ENCODE measurements around the gene RELB. TPM values are rescaled to one million over a fixed set of nuclear protein-coding genes. Genes with fewer than 3 reads are reported as not detected.
A peak's percentile ranks its signal among the peaks of the same experiment; 100 is the strongest.

The RELB gene
- total RNA-seq, 2 experiments from 2014 or later: 32.6 to 33.5 TPM

- ChIA-PET POLR2A (interaction anchor here (0.8 to 1.8 kb wide), 5 partner anchors 19 to 92 kb away, joined by 3 to 7 read pairs (median 3); partner anchors contain the start of gene CLASRP), CTCF (interaction anchor here (1.3 kb wide), 1 partner anchor 12 kb away, joined by 4 read pairs; no protein-coding TSS in a partner anchor)
- no peaks in the 10 kb centered on the region for H3K9me3 Mint-ChIP-seq
- no peak for DNase-seq
- no peaks in the 10 kb centered on the region for H3K27me3 Mint-ChIP-seq
- H3K4me1 Mint-ChIP-seq: peaks cover 18% of the 10 kb centered on the region
- H3K36me3 Mint-ChIP-seq (ENCODE audit: low read depth): peaks cover 24% of the 10 kb centered on the region
- H3K4me3 Mint-ChIP-seq: no peak overlapping the region
- no peak overlapping the region for H3K27ac Mint-ChIP-seq
Measured at GRCh38 chr19:45071969-45072790, 70.9 kb downstream of the RELB start.

GRCh38 chr19:45074744-45075300 is 73.6 kb downstream of the RELB start:
- Mint-ChIP-seq H3K9me3 (no peaks in the 10 kb centered on the region), H3K4me3 (peak overlapping the region; percentile 43), H3K36me3 (ENCODE audit: low read depth) (peaks cover 23% of the 10 kb centered on the region), H3K27ac (peak overlapping the region; percentile 75), H3K27me3 (no peaks in the 10 kb centered on the region), H3K4me1 (peaks cover 37% of the 10 kb centered on the region)
- ChIA-PET CTCF (interaction anchor here (0.9 to 1.6 kb wide), 4 partner anchors 15 to 17 kb away, joined by 3 to 5 read pairs (median 3); no protein-coding TSS in a partner anchor), POLR2A (interaction anchor here (0.6 to 3.1 kb wide), 6 partner anchors 10 to 104 kb away, joined by 3 to 13 read pairs (median 6); partner anchors contain the start of genes BLOC1S3, CLASRP and PPP1R37)
- no peak for DNase-seq

- Mint-ChIP-seq H3K27me3 (no peaks in the 10 kb centered on the region), H3K4me1 (peaks cover 43% of the 10 kb centered on the region), H3K27ac (peak overlapping the region; percentile 79), H3K9me3 (no peaks in the 10 kb centered on the region), H3K36me3 (ENCODE audit: low read depth) (peaks cover 17% of the 10 kb centered on the region), H3K4me3 (peak overlapping the region; percentile 81)
- ChIA-PET POLR2A (interaction anchor here (0.6 to 3.1 kb wide), 5 partner anchors 11 to 104 kb away, joined by 3 to 13 read pairs (median 7); partner anchors contain the start of genes BLOC1S3, CLASRP and PPP1R37), CTCF (interaction anchor here (0.9 to 1.6 kb wide), 2 partner anchors 16 to 17 kb away, joined by 3 to 5 read pairs; no protein-coding TSS in a partner anchor)
- peak; percentile 68 for DNase-seq
Measured at GRCh38 chr19:45075301-45076028, 74.2 kb downstream of the RELB start.

GRCh38 chr19:45076029-45076850 is 75.0 kb downstream of the RELB start, which contains the start of gene ZNF296:
TSS of gene ZNF296 (minus strand) at chr19:45076478. CDS start at chr19:45076373, 105 bp downstream.
- Mint-ChIP-seq H3K36me3 (ENCODE audit: low read depth) (peaks cover 12% of the 10 kb centered on the region), H3K27me3 (no peaks in the 10 kb centered on the region), H3K27ac (peak within 1 kb of the TSS; percentile 79), H3K4me1 (peaks cover 48% of the 10 kb centered on the region), H3K9me3 (no peaks in the 10 kb centered on the region), H3K4me3 (peak within 1 kb of the TSS; percentile 81)
- POLR2A ChIA-PET: interaction anchor here (0.6 to 3.1 kb wide), 8 partner anchors 9 to 103 kb away, joined by 3 to 13 read pairs (median 5); partner anchors contain the start of genes BLOC1S3, CLASRP and PPP1R37
- CTCF ChIA-PET: interaction anchor here (0.9 to 1.5 kb wide), 2 partner anchors 13 to 17 kb away, joined by 3 read pairs; no protein-coding TSS in a partner anchor
- peak; percentile 86 for DNase-seq

- Mint-ChIP-seq H3K27me3 (no peaks in the 10 kb centered on the region), H3K4me1 (peaks cover 55% of the 10 kb centered on the region), H3K36me3 (ENCODE audit: low read depth) (peaks cover 16% of the 10 kb centered on the region), H3K27ac (peak overlapping the region; percentile 72), H3K4me3 (peak overlapping the region; percentile 81), H3K9me3 (no peaks in the 10 kb centered on the region)
- DNase-seq: no peak
- POLR2A ChIA-PET: interaction anchor here (0.6 to 3.1 kb wide), 6 partner anchors 10 to 95 kb away, joined by 3 to 13 read pairs (median 3); partner anchors contain the start of genes CLASRP and PPP1R37
- CTCF ChIA-PET: interaction anchor here (0.9 to 1.5 kb wide), 2 partner anchors 12 to 17 kb away, joined by 3 read pairs; no protein-coding TSS in a partner anchor
Measured at GRCh38 chr19:45076851-45077730, 75.8 kb downstream of the RELB start.

- peak overlapping the region; percentile 68 for H3K27ac Mint-ChIP-seq
- peaks cover 56% of the 10 kb centered on the region for H3K4me1 Mint-ChIP-seq
- peaks cover 21% of the 10 kb centered on the region for H3K36me3 Mint-ChIP-seq (ENCODE audit: low read depth)
- H3K27me3 Mint-ChIP-seq: no peaks in the 10 kb centered on the region
- peak overlapping the region; percentile 96 for H3K4me3 Mint-ChIP-seq
- ChIA-PET POLR2A (interaction anchor here (0.6 to 3.3 kb wide), 9 partner anchors 9 to 563 kb away, joined by 3 to 52 read pairs (median 5); partner anchors contain the start of genes BLOC1S3, CLASRP, CLPTM1 and PPP1R37), CTCF (interaction anchor here (1.9 to 2.6 kb wide), 2 partner anchors 13 to 19 kb away, joined by 14 to 21 read pairs; no protein-coding TSS in a partner anchor)
- no peak for DNase-seq
- no peaks in the 10 kb centered on the region for H3K9me3 Mint-ChIP-seq
Measured at GRCh38 chr19:45078390-45079062, 77.3 kb downstream of the RELB start.

- peaks cover 21% of the 10 kb centered on the region for H3K36me3 Mint-ChIP-seq (ENCODE audit: low read depth)
- ChIA-PET CTCF (interaction anchor here (0.6 to 2.6 kb wide), 5 partner anchors 13 to 423 kb away, joined by 3 to 21 read pairs (median 5); no protein-coding TSS in a partner anchor), POLR2A (interaction anchor here (0.6 to 3.3 kb wide), 15 partner anchors 8 to 425 kb away, joined by 3 to 52 read pairs (median 5); partner anchors contain the start of genes BLOC1S3, CLASRP, CLPTM1 and PPP1R37)
- peaks cover 56% of the 10 kb centered on the region for H3K4me1 Mint-ChIP-seq
- peak; percentile 83 for DNase-seq
- no peaks in the 10 kb centered on the region for H3K27me3 Mint-ChIP-seq
- H3K9me3 Mint-ChIP-seq: no peaks in the 10 kb centered on the region
- H3K27ac Mint-ChIP-seq: peak within 1 kb of the TSS; percentile 83
- H3K4me3 Mint-ChIP-seq: peak within 1 kb of the TSS; percentile 96
Measured at GRCh38 chr19:45079063-45079910, 78.0 kb downstream of the RELB start, which contains the start of gene GEMIN7. TSS of gene GEMIN7 (plus strand) at chr19:45079260. CDS start at chr19:45090115, 10,855 bp downstream.

GRCh38 chr19:45079911-45080370 is 78.7 kb downstream of the RELB start:
- Mint-ChIP-seq H3K9me3 (no peaks in the 10 kb centered on the region), H3K4me1 (peaks cover 51% of the 10 kb centered on the region), H3K27ac (peak overlapping the region; percentile 83), H3K27me3 (no peaks in the 10 kb centered on the region), H3K36me3 (ENCODE audit: low read depth) (peaks cover 17% of the 10 kb centered on the region), H3K4me3 (peak overlapping the region; percentile 96)
- DNase-seq: peak; percentile 25
- POLR2A ChIA-PET: interaction anchor here (0.9 to 3.3 kb wide), 9 partner anchors 9 to 98 kb away, joined by 3 to 52 read pairs (median 5); partner anchors contain the start of genes BLOC1S3, CLASRP, PPP1R37 and TRAPPC6A
- CTCF ChIA-PET: interaction anchor here (0.6 to 2.6 kb wide), 6 partner anchors 12 to 1624 kb away, joined by 3 to 21 read pairs (median 4); no protein-coding TSS in a partner anchor

- peaks cover 22% of the 10 kb centered on the region for H3K36me3 Mint-ChIP-seq (ENCODE audit: low read depth)
- H3K9me3 Mint-ChIP-seq: no peaks in the 10 kb centered on the region
- H3K27me3 Mint-ChIP-seq: no peaks in the 10 kb centered on the region
- H3K4me1 Mint-ChIP-seq: peaks cover 53% of the 10 kb centered on the region
- CTCF ChIA-PET: no interaction called here
- H3K27ac Mint-ChIP-seq: no peak overlapping the region
- POLR2A ChIA-PET: no interaction called here
- no peak for DNase-seq
- peak overlapping the region; percentile 30 for H3K4me3 Mint-ChIP-seq
Measured at GRCh38 chr19:45082170-45082569, 80.9 kb downstream of the RELB start.

Data from activated CD4-positive, alpha-beta memory T cell treated with anti-CD3 and anti-CD28 coated beads, Interleukin-2, amount 10 ng/mL, durations not matched to agents 7 days and 5 days (primary cell).